Measurements from ENCODE around the gene PFN3.

The PFN3 gene

DNA sequence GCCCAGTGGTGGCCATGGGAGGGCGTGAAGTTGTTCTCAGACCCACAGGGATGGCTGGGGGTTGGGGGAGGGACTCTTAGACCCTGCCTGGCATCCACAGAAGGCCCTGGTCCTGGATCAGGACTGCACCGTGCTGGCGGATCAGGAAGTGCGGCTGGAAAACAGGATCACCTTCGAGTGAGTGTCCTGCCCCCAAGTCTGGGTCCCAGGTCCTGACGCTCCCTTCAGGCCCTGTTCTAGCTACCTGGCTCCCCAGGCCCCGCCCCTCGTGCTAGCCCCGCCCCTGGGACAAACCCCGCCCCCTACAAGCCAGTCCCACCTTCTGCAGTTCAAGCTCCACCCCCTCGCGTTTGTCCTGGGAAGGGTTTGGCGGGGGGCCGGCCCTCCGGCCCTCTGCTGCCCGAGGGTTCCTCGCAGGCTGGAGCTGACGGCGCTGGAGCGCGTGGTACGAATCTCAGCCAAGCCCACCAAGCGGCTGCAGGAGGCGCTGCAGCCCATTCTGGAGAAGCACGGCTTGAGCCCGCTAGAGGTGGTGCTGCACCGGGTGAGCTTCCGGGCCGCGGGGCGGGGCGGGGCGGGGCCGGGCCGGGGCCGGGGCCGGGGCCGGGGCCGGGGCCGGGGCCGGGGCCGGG, 29.9 kb downstream of the PFN3 start:
- no CpG with 5 or more reads among the region's 42 CpGs for WGBS (ENCODE audit: insufficient coverage, insufficient read length)
- no peaks in the 10 kb centered on the region for H3K27me3 ChIP-seq (ENCODE audit: control insufficient read depth, insufficient read depth, low read length)
- H3K27ac ChIP-seq (ENCODE audit: low read length), result no peak overlapping the region
- H3K9me3 ChIP-seq (ENCODE audit: control insufficient read depth, insufficient read depth, low read length), result no peaks in the 10 kb centered on the region
- peaks cover 11% of the 10 kb centered on the region for H3K4me1 ChIP-seq (ENCODE audit: control insufficient read depth, insufficient read depth, low read length)
- 0 out of 2 replicates have a peak, but pooled peaks cover 4% of the 10 kb centered on the region for H3K36me3 ChIP-seq (ENCODE audit: control insufficient read depth, insufficient read depth, low read length)
- H3K4me3 ChIP-seq (ENCODE audit: low read length), result no peak overlapping the region; the same call in 1 of the 2 replicates
- DNase-seq (ENCODE audit: low read depth, low spot score), result peak; percentile 92

GRCh38 chr5:177369645-177370440, 30.6 kb downstream of the PFN3 start:
- peaks cover 13% of the 10 kb centered on the region for H3K4me1 ChIP-seq (ENCODE audit: control insufficient read depth, insufficient read depth, low read length)
- no peak for DNase-seq (ENCODE audit: low read depth, low spot score)
- H3K27me3 ChIP-seq (ENCODE audit: control insufficient read depth, insufficient read depth, low read length), result no peaks in the 10 kb centered on the region
- no peak overlapping the region for H3K4me3 ChIP-seq (ENCODE audit: low read length)
- no peak overlapping the region for H3K27ac ChIP-seq (ENCODE audit: low read length)
- no peaks in the 10 kb centered on the region for H3K9me3 ChIP-seq (ENCODE audit: control insufficient read depth, insufficient read depth, low read length)
- 0 out of 2 replicates have a peak, but pooled peaks cover 4% of the 10 kb centered on the region for H3K36me3 ChIP-seq (ENCODE audit: control insufficient read depth, insufficient read depth, low read length)
- WGBS (ENCODE audit: insufficient coverage, insufficient read length), result no CpG with 5 or more reads among the region's 11 CpGs

GRCh38 chr5:177368869-177369644, 31.4 kb downstream of the PFN3 start:
- Histone ChIP-seq H3K9me3 (ENCODE audit: control insufficient read depth, insufficient read depth, low read length) (no peaks in the 10 kb centered on the region), H3K36me3 (ENCODE audit: control insufficient read depth, insufficient read depth, low read length) (0 out of 2 replicates have a peak, but pooled peaks cover 4% of the 10 kb centered on the region), H3K27ac (ENCODE audit: low read length) (no peak overlapping the region), H3K27me3 (ENCODE audit: control insufficient read depth, insufficient read depth, low read length) (no peaks in the 10 kb centered on the region), H3K4me3 (ENCODE audit: low read length) (no peak overlapping the region), H3K4me1 (ENCODE audit: control insufficient read depth, insufficient read depth, low read length) (peaks cover 13% of the 10 kb centered on the region)
- no peak for DNase-seq (ENCODE audit: low read depth, low spot score)
- WGBS (ENCODE audit: insufficient coverage, insufficient read length), result no CpG with 5 or more reads among the region's 5 CpGs

- Histone ChIP-seq H3K4me3 (ENCODE audit: low read length) (peak overlapping the region; percentile 50; the same call in 1 of the 2 replicates), H3K27me3 (ENCODE audit: control insufficient read depth, insufficient read depth, low read length) (no peaks in the 10 kb centered on the region), H3K27ac (ENCODE audit: low read length) (no peak overlapping the region), H3K4me1 (ENCODE audit: control insufficient read depth, insufficient read depth, low read length) (peaks cover 11% of the 10 kb centered on the region), H3K9me3 (ENCODE audit: control insufficient read depth, insufficient read depth, low read length) (no peaks in the 10 kb centered on the region), H3K36me3 (ENCODE audit: control insufficient read depth, insufficient read depth, low read length) (0 out of 2 replicates have a peak, but pooled peaks cover 4% of the 10 kb centered on the region)
- DNase-seq (ENCODE audit: low read depth, low spot score), result no peak
- no CpG with 5 or more reads among the region's 29 CpGs for WGBS (ENCODE audit: insufficient coverage, insufficient read length)
These were observed 32.2 kb downstream of the PFN3 start for GRCh38 chr5:177367981-177368868.

DNA sequence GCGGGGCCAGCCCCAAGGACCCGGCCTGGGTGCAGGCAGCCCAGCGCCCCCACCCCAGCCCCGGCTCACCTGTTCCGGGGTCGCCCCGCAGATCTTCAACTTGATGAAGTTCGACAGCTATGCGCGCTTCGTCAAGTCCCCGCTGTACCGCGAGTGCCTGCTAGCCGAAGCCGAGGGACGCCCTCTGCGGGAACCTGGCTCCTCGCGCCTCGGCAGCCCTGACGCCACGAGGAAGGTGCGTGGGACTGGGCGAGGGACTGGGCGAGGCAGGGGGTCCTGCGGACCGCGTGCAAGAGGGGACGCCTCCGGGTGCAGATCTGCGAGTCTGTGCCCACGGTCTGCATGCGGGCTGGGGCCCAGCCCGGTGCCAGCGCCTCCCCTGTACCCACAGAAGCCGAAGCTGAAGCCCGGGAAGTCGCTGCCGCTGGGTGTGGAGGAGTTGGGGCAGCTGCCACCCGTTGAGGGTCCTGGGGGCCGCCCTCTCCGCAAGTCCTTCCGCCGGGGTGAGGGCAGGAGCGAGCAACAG, 33.1 kb downstream of the PFN3 start:
- peak overlapping the region; percentile 50; the same call in 1 of the 2 replicates for H3K4me3 ChIP-seq (ENCODE audit: low read length)
- H3K27me3 ChIP-seq (ENCODE audit: control insufficient read depth, insufficient read depth, low read length), result no peaks in the 10 kb centered on the region
- peaks cover 11% of the 10 kb centered on the region for H3K4me1 ChIP-seq (ENCODE audit: control insufficient read depth, insufficient read depth, low read length)
- no peak overlapping the region for H3K27ac ChIP-seq (ENCODE audit: low read length)
- DNase-seq (ENCODE audit: low read depth, low spot score), result no peak
- 0 out of 2 replicates have a peak, but pooled peaks cover 4% of the 10 kb centered on the region for H3K36me3 ChIP-seq (ENCODE audit: control insufficient read depth, insufficient read depth, low read length)
- no peaks in the 10 kb centered on the region for H3K9me3 ChIP-seq (ENCODE audit: control insufficient read depth, insufficient read depth, low read length)
- no CpG with 5 or more reads among the region's 46 CpGs for WGBS (ENCODE audit: insufficient coverage, insufficient read length)

- Histone ChIP-seq H3K4me3 (ENCODE audit: low read length) (peak overlapping the region; percentile 59; the same call in 1 of the 2 replicates), H3K9me3 (ENCODE audit: control insufficient read depth, insufficient read depth, low read length) (no peaks in the 10 kb centered on the region), H3K27me3 (ENCODE audit: control insufficient read depth, insufficient read depth, low read length) (no peaks in the 10 kb centered on the region), H3K4me1 (ENCODE audit: control insufficient read depth, insufficient read depth, low read length) (peaks cover 14% of the 10 kb centered on the region), H3K27ac (ENCODE audit: low read length) (no peak overlapping the region), H3K36me3 (ENCODE audit: control insufficient read depth, insufficient read depth, low read length) (no peaks in the 10 kb centered on the region)
- WGBS (ENCODE audit: insufficient coverage, insufficient read length), result no CpG with 5 or more reads among the region's 36 CpGs
- peak; percentile 94 for DNase-seq (ENCODE audit: low read depth, low spot score)
These were observed 33.7 kb downstream of the PFN3 start for GRCh38 chr5:177366528-177367322.

DNA sequence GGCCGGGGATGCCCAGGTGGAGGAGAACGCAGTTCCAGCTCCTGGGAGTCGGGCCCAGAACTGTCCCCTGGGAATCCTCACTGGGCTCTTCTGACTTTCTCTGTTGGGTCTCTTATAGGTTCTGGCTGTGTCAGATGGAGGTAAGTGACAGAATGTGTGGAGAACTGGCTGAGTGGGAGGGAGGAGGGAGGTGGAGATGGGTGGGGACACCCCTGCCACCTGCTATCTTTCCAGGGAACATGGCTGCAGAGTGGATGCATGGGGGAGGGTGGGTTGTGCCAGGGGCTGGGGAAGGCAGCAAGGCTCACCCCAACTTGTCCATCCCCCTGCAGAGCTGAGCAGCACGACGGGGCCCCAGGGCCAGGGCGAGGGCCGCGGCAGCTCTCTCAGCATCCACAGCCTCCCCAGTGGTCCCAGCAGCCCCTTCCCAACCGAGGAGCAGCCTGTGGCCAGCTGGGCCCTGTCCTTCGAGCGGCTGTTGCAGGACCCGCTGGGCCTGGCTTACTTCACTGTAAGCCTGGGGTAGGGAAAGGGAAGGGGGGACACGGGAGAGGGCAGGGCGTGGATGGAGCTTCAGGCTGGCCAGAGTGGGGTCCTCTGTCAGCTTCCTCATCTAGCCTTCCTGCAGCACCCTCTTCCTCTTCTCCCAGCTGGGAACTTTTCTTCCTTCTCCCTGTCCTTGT, 34.5 kb downstream of the PFN3 start:
- no peak for DNase-seq (ENCODE audit: low read depth, low spot score)
- H3K4me1 ChIP-seq (ENCODE audit: control insufficient read depth, insufficient read depth, low read length), result peaks cover 14% of the 10 kb centered on the region
- H3K4me3 ChIP-seq (ENCODE audit: low read length), result no peak overlapping the region; the same call in 1 of the 2 replicates
- no peak overlapping the region for H3K27ac ChIP-seq (ENCODE audit: low read length)
- WGBS (ENCODE audit: insufficient coverage, insufficient read length), result no CpG with 5 or more reads among the region's 14 CpGs
- H3K27me3 ChIP-seq (ENCODE audit: control insufficient read depth, insufficient read depth, low read length), result no peaks in the 10 kb centered on the region
- H3K36me3 ChIP-seq (ENCODE audit: control insufficient read depth, insufficient read depth, low read length), result no peaks in the 10 kb centered on the region
- H3K9me3 ChIP-seq (ENCODE audit: control insufficient read depth, insufficient read depth, low read length), result no peaks in the 10 kb centered on the region

DNA sequence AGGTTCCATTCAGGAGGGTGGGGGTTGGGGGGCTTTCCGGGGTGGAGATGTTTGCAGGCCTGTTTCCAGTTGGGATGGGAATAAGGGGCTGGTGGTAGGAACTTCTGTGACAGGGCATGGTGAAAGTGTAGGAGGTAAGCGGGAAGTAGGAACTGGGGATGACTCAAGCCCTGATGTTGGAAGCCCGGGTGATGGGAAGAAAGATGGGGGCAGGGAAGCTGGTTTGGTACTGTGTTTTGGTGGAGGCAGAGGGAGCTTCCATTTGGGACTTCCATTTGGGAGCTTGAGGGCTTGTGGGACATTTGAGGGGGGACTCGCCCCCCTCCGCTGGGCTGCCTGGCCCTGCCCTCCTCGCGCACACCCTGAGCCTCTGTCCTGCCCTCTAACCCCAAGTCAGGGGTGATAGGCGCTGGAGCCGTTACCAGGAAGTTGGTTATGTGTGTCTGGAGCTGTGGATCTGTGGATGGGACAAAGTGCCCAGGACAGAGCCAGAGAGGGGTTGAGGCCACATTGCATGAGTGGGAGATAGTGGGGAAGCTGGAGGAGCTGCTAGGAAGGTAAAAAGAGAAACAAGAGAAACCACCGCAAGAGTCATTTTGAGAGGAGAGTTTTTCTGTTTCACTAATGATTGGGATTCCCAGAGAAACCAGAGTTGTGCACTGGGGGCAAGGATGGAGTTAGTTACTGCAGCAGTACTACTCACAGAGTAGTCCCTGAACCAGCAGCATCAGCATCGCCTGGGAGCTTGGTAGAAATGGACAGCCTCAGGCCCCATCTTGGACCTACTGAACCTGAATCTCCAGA, 36.1 kb downstream of the PFN3 start:
- DNase-seq (ENCODE audit: low read depth, low spot score), result no peak

More for the DNA sequence above, 36.1 kb downstream of the PFN3 start:
- Histone ChIP-seq H3K27ac (ENCODE audit: low read length) (no peak overlapping the region), H3K4me1 (ENCODE audit: control insufficient read depth, insufficient read depth, low read length) (peaks cover 11% of the 10 kb centered on the region), H3K27me3 (ENCODE audit: control insufficient read depth, insufficient read depth, low read length) (no peaks in the 10 kb centered on the region), H3K36me3 (ENCODE audit: control insufficient read depth, insufficient read depth, low read length) (no peaks in the 10 kb centered on the region), H3K4me3 (ENCODE audit: low read length) (no peak overlapping the region), H3K9me3 (ENCODE audit: control insufficient read depth, insufficient read depth, low read length) (no peaks in the 10 kb centered on the region)
- WGBS (ENCODE audit: insufficient coverage, insufficient read length), result no CpG with 5 or more reads among the region's 11 CpGs
